ENCODE measurements around the gene DRD4. TPM values are rescaled to one million over a fixed set of nuclear protein-coding genes. Genes with fewer than 3 reads are reported as not detected.
A peak's percentile ranks its signal among the peaks of the same experiment; 100 is the strongest.

Gene DRD4
- total and polyA plus RNA-seq, 10 of the 15 experiments (the other 5 are each of a cell fraction or from before 2014, with no cell fraction given): not detected

- TF ChIP-seq NFYB (IDR thresholded peaks at IDR 0.05; ENCODE audit: insufficient read depth, low read depth, low read length): peak; percentile 50; the same call in 1 of the 2 replicates
- TF ChIP-seq NFYA (IDR thresholded peaks at IDR 0.05; ENCODE audit: borderline replicate concordance, low read depth, low read length): no peak
- TF ChIP-seq CBFB (IDR thresholded peaks at IDR 0.05; ENCODE audit: low read depth): peak; percentile 81; the same call in 1 of the 2 replicates
- no peak for TF ChIP-seq CEBPZ (IDR thresholded peaks at IDR 0.05; ENCODE audit: low read depth, low read length)
- no peak for TF ChIP-seq USF2 (IDR thresholded peaks at IDR 0.05; ENCODE audit: borderline replicate concordance, low read depth, low read length)
- TF ChIP-seq TARDBP (IDR thresholded peaks at IDR 0.05; ENCODE audit: borderline replicate concordance): no peak; the same call in 1 of the 2 replicates
- TF ChIP-seq ZNF384 (IDR thresholded peaks at IDR 0.05; ENCODE audit: borderline replicate concordance, low read depth, low read length): peak; percentile 76
- TF ChIP-seq SUZ12 (IDR thresholded peaks at IDR 0.05; ENCODE audit: unreplicated experiment): no peak
- TF ChIP-seq MAX (IDR thresholded peaks at IDR 0.05; ENCODE audit: low read depth, low read length): peak; percentile 52; the same call in 1 of the 2 replicates
- TF ChIP-seq TCF3 (IDR thresholded peaks at IDR 0.05; ENCODE audit: borderline replicate concordance, insufficient read depth, low read depth, low read length): peak; percentile 76; the same call in 1 of the 2 replicates
- TF ChIP-seq DPF2 (IDR thresholded peaks at IDR 0.05): peak; percentile 71
- TF ChIP-seq KAT2A (conservative IDR thresholded peaks at IDR 0.05; ENCODE audit: control insufficient read depth, low read depth, low read length): no peak
- TF ChIP-seq CBX3 (IDR thresholded peaks at IDR 0.05; ENCODE audit: borderline replicate concordance, low read depth): no peak
- no peak for TF ChIP-seq NRF1 (conservative IDR thresholded peaks at IDR 0.05; ENCODE audit: low read depth, low read length)
- no peak for TF ChIP-seq KLF5 (IDR thresholded peaks at IDR 0.05; ENCODE audit: partially characterized antibody)
- peak; percentile 28 to 54 for TF ChIP-seq EGR1 (IDR thresholded peaks at IDR 0.05; ENCODE audit: borderline replicate concordance in 1 of 2, low read depth in 2 of 2, low read length in 2 of 2)
- peak; percentile 94; the same call in 2 of the 3 replicates for TF ChIP-seq POU2F2 (IDR thresholded peaks at IDR 0.05; ENCODE audit: borderline replicate concordance, low read depth, low read length)
- TF ChIP-seq TCF12 (IDR thresholded peaks at IDR 0.05; ENCODE audit: low read depth, low read length): peak; percentile 76; the same call in 1 of the 2 replicates
- TF ChIP-seq CREB1 (IDR thresholded peaks at IDR 0.05; ENCODE audit: low read depth): peak; percentile 53
- TF ChIP-seq SRF (IDR thresholded peaks at IDR 0.05; ENCODE audit: low read depth in 2 of 2, low read length in 2 of 2): peak; percentile 53 to 86; a peak in 3 of 4 replicates
- no peak for TF ChIP-seq USF1 (IDR thresholded peaks at IDR 0.05; ENCODE audit: borderline replicate concordance, extremely low read length, insufficient read depth, low read depth, low read length)
Observed at GRCh38 chr11:615504-616319, 21.4 kb upstream of the DRD4 start, which contains the start of gene IRF7 (continued).
